H7 (cell line): ENCODE measurements around the gene CD274. TPM values are rescaled to one million over a fixed set of nuclear protein-coding genes. Genes with fewer than 3 reads are reported as not detected.

ENCODE experiments used
- DNase-seq: peaks from one replicate; pipeline ENCODE4 v3.0.0; 2012
- H3K27me3 ChIP-seq: 2 replicates; pipeline ENCODE4 v1.6.0; 2011; ENCODE audit warnings: mild to moderate bottlenecking, low read length; ENCODE audit not compliant: control insufficient read depth, insufficient read depth
- H3K36me3 ChIP-seq: replicated peaks from 2 replicates; pipeline ENCODE4 v1.5.1; 2011; ENCODE audit warnings: low read length; ENCODE audit not compliant: control insufficient read depth, insufficient read depth
- H3K4me3 ChIP-seq: 2 replicates; pipeline ENCODE4 v1.5.1; 2011; ENCODE audit warnings: low read depth, mild to moderate bottlenecking, control low read depth, low read length, moderate library complexity; ENCODE audit not compliant: insufficient read depth
- total RNA-seq: library from RNA; depleted of rRNA; stranded (reverse); fragments of >200 nt; shearing (Covaris generic); gene quantifications from 2 replicates; pipeline ENCODE4 v1.2.3, GENCODE V29; 2014; rRNA removed

Gene CD274
- total RNA-seq, result 0.26 TPM in 1 of 2 replicates, not detected in the other

GRCh38 chr9:5450359-5451091, at the start of gene CD274:
CD274 (plus strand) TSS chr9:5450542; CDS start chr9:5456114, 5,572 bp downstream.
- peak; percentile 74 for DNase-seq
- peak within 1 kb of the TSS; percentile 24 for H3K4me3 ChIP-seq
- H3K27me3 ChIP-seq, result peaks cover 1% of the 10 kb centered on the region; the same call in 1 of the 2 replicates
- H3K36me3 ChIP-seq, result no peaks in the 10 kb centered on the region

GRCh38 chr9:5402217-5402616, 48.1 kb upstream of the CD274 start:
- no peak overlapping the region for H3K4me3 ChIP-seq
- H3K36me3 ChIP-seq, result no peaks in the 10 kb centered on the region
- no peaks in the 10 kb centered on the region for H3K27me3 ChIP-seq
- no peak for DNase-seq

- Histone ChIP-seq H3K27me3 (no peaks in the 10 kb centered on the region), H3K4me3 (no peak overlapping the region), H3K36me3 (no peaks in the 10 kb centered on the region)
- no peak for DNase-seq
Observed at GRCh38 chr9:5408596-5408995, 41.7 kb upstream of the CD274 start.

GRCh38 chr9:5416953-5417352, 33.4 kb upstream of the CD274 start:
- Histone ChIP-seq H3K4me3 (no peak overlapping the region), H3K36me3 (no peaks in the 10 kb centered on the region), H3K27me3 (no peaks in the 10 kb centered on the region)
- no peak for DNase-seq

GRCh38 chr9:5418481-5418880, 31.9 kb upstream of the CD274 start:
- H3K4me3 ChIP-seq, result no peak overlapping the region
- no peaks in the 10 kb centered on the region; the same call in 1 of the 2 replicates for H3K27me3 ChIP-seq
- no peak for DNase-seq
- H3K36me3 ChIP-seq, result no peaks in the 10 kb centered on the region

GRCh38 chr9:5419987-5420386, 30.4 kb upstream of the CD274 start:
- DNase-seq, result no peak
- H3K36me3 ChIP-seq, result no peaks in the 10 kb centered on the region
- no peaks in the 10 kb centered on the region; the same call in 1 of the 2 replicates for H3K27me3 ChIP-seq
- no peak overlapping the region for H3K4me3 ChIP-seq

- no peaks in the 10 kb centered on the region for H3K36me3 ChIP-seq
- H3K27me3 ChIP-seq, result no peaks in the 10 kb centered on the region; the same call in 1 of the 2 replicates
- no peak overlapping the region for H3K4me3 ChIP-seq
- DNase-seq, result no peak
Observed at GRCh38 chr9:5421163-5421562, 29.2 kb upstream of the CD274 start.

- DNase-seq, result no peak
- Histone ChIP-seq H3K4me3 (no peak overlapping the region), H3K36me3 (no peaks in the 10 kb centered on the region), H3K27me3 (no peaks in the 10 kb centered on the region; the same call in 1 of the 2 replicates)
Observed at GRCh38 chr9:5422276-5422675, 28.1 kb upstream of the CD274 start.

GRCh38 chr9:5425006-5425628, 25.2 kb upstream of the CD274 start:
- H3K4me3 ChIP-seq, result no peak overlapping the region
- H3K27me3 ChIP-seq, result no peaks in the 10 kb centered on the region; the same call in 1 of the 2 replicates
- no peaks in the 10 kb centered on the region for H3K36me3 ChIP-seq
- DNase-seq, result peak; percentile 24

GRCh38 chr9:5427005-5427404, 23.3 kb upstream of the CD274 start:
- no peak for DNase-seq
- no peaks in the 10 kb centered on the region for H3K36me3 ChIP-seq
- H3K27me3 ChIP-seq, result no peaks in the 10 kb centered on the region; the same call in 1 of the 2 replicates

GRCh38 chr9:5428172-5428571, 22.2 kb upstream of the CD274 start:
- Histone ChIP-seq H3K36me3 (no peaks in the 10 kb centered on the region), H3K27me3 (no peaks in the 10 kb centered on the region), H3K4me3 (no peak overlapping the region)
- no peak for DNase-seq

More at GRCh38 chr9:5427005-5427404, 23.3 kb upstream of the CD274 start:
- H3K4me3 ChIP-seq, result no peak overlapping the region

- no peaks in the 10 kb centered on the region for H3K27me3 ChIP-seq
- DNase-seq, result no peak
- no peaks in the 10 kb centered on the region for H3K36me3 ChIP-seq
- no peak overlapping the region for H3K4me3 ChIP-seq
Observed at GRCh38 chr9:5428794-5429528, 21.4 kb upstream of the CD274 start.

- DNase-seq, result no peak
- H3K27me3 ChIP-seq, result no peaks in the 10 kb centered on the region
Observed at GRCh38 chr9:5429873-5430564, 20.3 kb upstream of the CD274 start.

GRCh38 chr9:5430912-5431311, 19.4 kb upstream of the CD274 start:
- no peak for DNase-seq
- H3K4me3 ChIP-seq, result no peak overlapping the region
- no peaks in the 10 kb centered on the region for H3K27me3 ChIP-seq
- H3K36me3 ChIP-seq, result peaks cover 3% of the 10 kb centered on the region

More at GRCh38 chr9:5429873-5430564, 20.3 kb upstream of the CD274 start:
- H3K36me3 ChIP-seq, result no peaks in the 10 kb centered on the region
- H3K4me3 ChIP-seq, result no peak overlapping the region
